Spleen (tissue), 11 donors: ENCODE measurements around the gene DENND10. TPM values are rescaled to one million over a fixed set of nuclear protein-coding genes. Genes with fewer than 3 reads are reported as not detected.
A peak's percentile ranks its signal among the peaks of the same experiment; 100 is the strongest.
"Not testable (repeated sequence)": the region's sequence is repeated elsewhere in the genome, so short reads cannot be mapped to it uniquely, and the experiment has no call there.

ENCODE experiments used
- DNase-seq: peaks from one replicate; pipeline ENCODE4 v3.0.0-alpha.2; 2020
- H3K27ac ChIP-seq, 8 donors: fragments of 200-600 bp; sonication (generic) in 7 of 8; 1 replicate in 4 of 8; 2 replicates in 4 of 8; pipeline versions ENCODE4 v1.5.0 to v1.8.0; 2016 to 2021; ENCODE audit warnings: inconsistent platforms in 4 of 8, mild to moderate bottlenecking in 4 of 8, moderate library complexity in 1 of 8
- H3K27me3 ChIP-seq, 7 donors: fragments of 200-600 bp; sonication (generic) in 6 of 7; replicated peaks in 1 of 7; 1 replicate in 4 of 7; 2 replicates in 3 of 7; pipeline versions ENCODE4 v1.5.0 to v1.8.0; 2016 to 2021; ENCODE audit warnings: inconsistent platforms in 3 of 7, mild to moderate bottlenecking in 1 of 7
- H3K36me3 ChIP-seq, 6 donors: fragments of 200-600 bp; sonication (generic) in 5 of 6; 1 replicate in 4 of 6; 2 replicates in 2 of 6; pipeline versions ENCODE4 v1.5.0 to v1.8.0; 2016 to 2021; ENCODE audit warnings: inconsistent platforms in 2 of 6
- H3K4me1 ChIP-seq, 6 donors: fragments of 200-600 bp; sonication (generic) in 5 of 6; 1 replicate in 3 of 6; 2 replicates in 3 of 6; pipeline versions ENCODE4 v1.5.0 to v1.8.0; 2016 to 2021; ENCODE audit warnings: inconsistent platforms in 3 of 6
- H3K4me3 ChIP-seq, 8 donors: fragments of 200-600 bp; sonication (generic) in 7 of 8; 1 replicate in 4 of 8; 2 replicates in 4 of 8; pipeline versions ENCODE4 v1.5.0 to v1.8.0; 2016 to 2021; ENCODE audit warnings: inconsistent platforms in 4 of 8, mild to moderate bottlenecking in 4 of 8, moderate library complexity in 2 of 8
- H3K9me3 ChIP-seq, 8 donors: fragments of 200-600 bp; sonication (generic) in 7 of 8; 1 replicate in 4 of 8; 2 replicates in 4 of 8; pipeline versions ENCODE4 v1.5.0 to v1.8.0; 2016 to 2021; ENCODE audit warnings: inconsistent platforms in 4 of 8
- CTCF ChIP-seq, 11 experiments: fragments of 200-600 bp in 7 of 11; fragments of 450-650 bp in 4 of 11; sonication (generic) in 4 of 11; IDR thresholded peaks in 8 of 11; conservative IDR thresholded peaks in 3 of 11; 1 replicate in 7 of 11; 2 replicates in 4 of 11; pipeline versions ENCODE4 v1.4.0 to v1.8.0; 2016 to 2021; ENCODE audit warnings: antibody characterized with exemption in 11 of 11, inconsistent platforms in 4 of 11, mild to moderate bottlenecking in 1 of 11
- POLR2A ChIP-seq, 3 donors: fragments of 450-650 bp; IDR thresholded peaks; one replicate each; pipeline ENCODE4 v1.5.1; 2017; ENCODE audit warnings: antibody characterized with exemption in 3 of 3, mild to moderate bottlenecking in 1 of 3
- POLR2AphosphoS5 ChIP-seq, 3 donors: sonication (generic); formaldehyde crosslinking; IDR thresholded peaks; one replicate each; pipeline ENCODE4 v1.5.1; 2017; ENCODE audit warnings: antibody characterized with exemption in 3 of 3
- WGBS, 5 donors: extraction: QIAGEN DNeasy Blood & Tissue Kit in 3 of 5; methylation state at CpG; one replicate each; pipeline versions ENCODE4 v1.1.5 to v1.1.7; 2013 to 2018; 5-methylcytosine and 5-hydroxymethylcytosine counted together
- intact Hi-C: fragments of 100-400 bp; cut with DNase I; formaldehyde crosslinking; loops from one replicate; pipeline ENCODE4 v1.15.0; 2023; ENCODE audit warnings: low total_unique reads
- polyA plus RNA-seq, 3 donors: library from polyadenylated mRNA; stranded (reverse); fragments of 200-250 nt; gene quantifications; one replicate each; pipeline ENCODE4 v1.2.1, GENCODE V29; 2013
- total RNA-seq, 7 donors: library from RNA; depleted of rRNA in 3 of 7; stranded (reverse); fragments of >200 nt in 3 of 7; fragmentation: NEBNext Ultra II Directional in 4 of 7; extraction: Animal tissue kit (Norgen Biotek cat#: 25700) in 4 of 7; gene quantifications; one replicate each; pipeline versions ENCODE4 v1.1.0 to v1.2.1, GENCODE V29; 2016 to 2021
- donor health status: healthy with polysubstance abuse.
- donor health status: DM: no; HTN: no; CAD: no; lungs with moderate emphysema.
- donor health status: DM: no; HTN: no; CAD: no.
- donor health status: Bipolar disorder and iron deficiency.
- donor health status: healthy.
- donor health status: DM: no; HTN: no; CAD: no.
- donor health status: DM: yes; HTN: yes; CAD: no.

DENND10 gene
- total and polyA plus RNA-seq, 10 donors: 11.3 to 57.0 (median 35.5) TPM

DNA sequence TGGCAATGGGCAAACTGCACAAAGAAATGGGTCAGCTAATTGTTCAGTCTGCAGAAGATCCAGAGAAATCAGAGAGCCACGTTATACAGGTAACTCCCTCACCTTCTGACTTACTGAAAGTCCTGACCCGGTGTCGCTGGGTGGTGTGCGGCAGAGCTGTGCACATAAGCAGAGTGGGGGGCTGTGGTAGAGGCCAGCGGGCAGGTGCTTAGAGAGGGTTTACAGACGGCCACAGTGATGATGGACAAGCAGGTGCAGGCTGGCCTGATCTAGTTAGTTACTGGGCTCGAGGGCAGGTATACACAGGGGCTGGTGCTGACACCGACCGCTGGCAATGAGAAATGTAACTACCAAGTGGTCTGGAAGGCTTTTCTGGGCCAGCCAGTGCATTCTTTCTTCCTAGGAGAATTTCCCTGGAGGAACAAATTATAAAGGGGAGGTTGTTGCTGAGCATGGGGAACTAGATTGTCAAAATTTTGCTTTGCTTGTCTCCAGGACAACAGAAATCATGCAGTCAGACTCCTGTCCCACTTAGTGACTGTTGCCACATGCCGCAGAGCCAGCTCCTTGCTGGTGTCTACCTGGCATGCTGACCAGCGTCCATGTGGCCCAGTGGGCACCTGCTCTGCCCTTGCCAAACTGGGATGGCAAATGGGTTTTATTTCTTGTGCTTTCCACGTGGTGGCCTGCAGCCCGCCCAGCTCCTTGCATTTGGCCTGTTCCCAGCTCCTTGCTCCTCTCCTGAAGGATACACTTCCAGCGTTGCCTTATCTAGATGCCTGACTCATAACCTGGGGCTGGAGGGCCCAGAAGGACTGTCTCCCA lies 28.8 kb downstream of the DENND10 start:
- no peaks in the 10 kb centered on the region for H3K27me3 ChIP-seq
- peaks cover 0 to 58% (median 21%) of the 10 kb centered on the region in 6 donors for H3K36me3 ChIP-seq
- peak; percentile 69 for DNase-seq
- no peaks in the 10 kb centered on the region for H3K9me3 ChIP-seq
- peak overlapping the region; percentile 15 to 90 (median 86) for H3K27ac ChIP-seq
- peak overlapping the region in 1 of 8 donors; percentile 69 for H3K4me3 ChIP-seq
- intact Hi-C loops: no loop called here
- TF ChIP-seq POLR2A (IDR thresholded peaks at IDR 0.05) (no peak), POLR2AphosphoS5 (IDR thresholded peaks at IDR 0.05) (peak in 2 of 3 donors; percentile 10 to 31)
- WGBS, 5 donors: 86 to 90% (median 86%) methylated on average over 13 to 14 of the region's 14 CpGs
- H3K4me1 ChIP-seq: peaks cover 6 to 67% (median 47%) of the 10 kb centered on the region in 6 donors

GRCh38 chr10:119133949-119134348 lies 30.0 kb downstream of the DENND10 start:
- peaks cover 6 to 74% (median 49%) of the 10 kb centered on the region in 6 donors for H3K4me1 ChIP-seq
- H3K9me3 ChIP-seq: no peaks in the 10 kb centered on the region
- peak overlapping the region in 7 of 8 donors; percentile 27 to 90 (median 86) for H3K27ac ChIP-seq
- intact Hi-C loops: no loop called here
- DNase-seq: no peak
- TF ChIP-seq CTCF (IDR thresholded peaks at IDR 0.05 in 8 of 11, conservative IDR thresholded peaks at IDR 0.05 in 3 of 11) (no peak), POLR2AphosphoS5 (IDR thresholded peaks at IDR 0.05) (peak in 2 of 3 donors; percentile 18 to 38), POLR2A (IDR thresholded peaks at IDR 0.05) (no peak)
- H3K4me3 ChIP-seq: no peak overlapping the region
- WGBS, 5 donors: 50 to 80% (median 59%) methylated on average over 8 of the region's 8 CpGs
- H3K27me3 ChIP-seq: no peaks in the 10 kb centered on the region
- H3K36me3 ChIP-seq: peaks cover 0 to 53% (median 18%) of the 10 kb centered on the region in 6 donors

GRCh38 chr10:119135513-119135881 lies 31.6 kb downstream of the DENND10 start:
- 31 to 52% (median 43%) methylated on average over 4 of the region's 4 CpGs for WGBS, 5 donors
- H3K4me1 ChIP-seq: peaks cover 6 to 72% (median 48%) of the 10 kb centered on the region in 6 donors

DNA sequence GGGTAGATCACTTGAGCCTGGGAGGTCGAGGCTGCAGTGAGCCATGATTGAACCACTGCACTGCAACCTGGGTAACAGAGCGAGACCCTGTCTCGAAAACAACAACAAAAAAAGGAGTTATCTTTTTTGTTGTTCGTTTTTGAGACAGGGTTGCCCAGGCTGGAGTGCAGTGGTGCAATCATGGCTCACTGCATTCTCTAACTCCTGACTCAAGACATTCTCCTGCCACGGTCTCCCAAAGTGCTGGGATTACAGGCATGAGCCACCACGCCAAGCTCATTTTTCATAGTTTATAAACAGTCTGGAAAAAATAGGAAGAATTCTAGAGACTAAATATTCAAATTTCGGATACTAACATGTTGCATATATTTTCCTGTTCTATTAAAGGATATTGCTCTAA lies 32.2 kb downstream of the DENND10 start:
- TF ChIP-seq POLR2A (IDR thresholded peaks at IDR 0.05): no peak
- no peak for TF ChIP-seq CTCF (IDR thresholded peaks at IDR 0.05 in 8 of 11, conservative IDR thresholded peaks at IDR 0.05 in 3 of 11)
- no peak for TF ChIP-seq POLR2AphosphoS5 (IDR thresholded peaks at IDR 0.05)
- Histone ChIP-seq H3K27me3 (no peaks in the 10 kb centered on the region), H3K27ac (peak overlapping the region in 7 of 8 donors; percentile 70 to 90 (median 85)), H3K36me3 (peaks cover 0 to 47% (median 20%) of the 10 kb centered on the region in 6 donors), H3K4me3 (no peak overlapping the region), H3K4me1 (peaks cover 2 to 68% (median 42%) of the 10 kb centered on the region in 6 donors), H3K9me3 (no peaks in the 10 kb centered on the region)
- intact Hi-C loops: no loop called here
- 72 to 84% (median 77%) methylated on average over 7 of the region's 7 CpGs for WGBS, 5 donors
- DNase-seq: no peak

More at GRCh38 chr10:119135513-119135881, 31.6 kb downstream of the DENND10 start:
- intact Hi-C loops: no loop called here
- Histone ChIP-seq H3K4me3 (peak overlapping the region in 1 of 8 donors; percentile 30), H3K27ac (peak overlapping the region in 7 of 8 donors; percentile 70 to 90 (median 85)), H3K9me3 (no peaks in the 10 kb centered on the region), H3K36me3 (peaks cover 0 to 48% (median 19%) of the 10 kb centered on the region in 6 donors), H3K27me3 (no peaks in the 10 kb centered on the region)
- TF ChIP-seq CTCF (IDR thresholded peaks at IDR 0.05 in 8 of 11, conservative IDR thresholded peaks at IDR 0.05 in 3 of 11): no peak
- no peak for TF ChIP-seq POLR2A (IDR thresholded peaks at IDR 0.05)
- peak in 2 of 3 donors; percentile 13 to 29 for TF ChIP-seq POLR2AphosphoS5 (IDR thresholded peaks at IDR 0.05)
- no peak for DNase-seq

DNA sequence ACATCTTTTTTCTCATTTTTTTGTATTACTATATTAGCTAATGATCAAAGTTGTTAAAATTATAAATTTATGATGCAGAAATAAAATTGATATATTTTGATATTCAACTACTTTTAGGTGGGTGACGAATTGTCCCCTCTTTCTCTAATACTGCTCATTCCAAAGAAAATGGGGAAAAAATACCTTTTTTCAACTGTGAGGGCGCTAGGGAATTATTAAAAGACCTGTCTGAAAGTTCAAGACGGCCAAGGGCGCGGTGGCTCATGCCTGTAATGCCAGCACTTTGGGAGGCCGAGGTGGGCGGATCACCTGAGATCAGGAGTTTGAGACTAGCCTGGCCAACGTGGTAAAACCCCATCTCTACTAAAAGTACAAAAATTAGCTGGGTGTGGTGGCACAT lies 34.0 kb downstream of the DENND10 start:
- H3K27me3 ChIP-seq, H3K4me3 ChIP-seq, H3K9me3 ChIP-seq, intact Hi-C loops, DNase-seq: not testable (repeated sequence)
- H3K27ac ChIP-seq: peak overlapping the region in 5 of 8 donors; percentile 13 to 71 (median 60)
- WGBS, 5 donors: 72 to 82% (median 81%) methylated on average over 8 of the region's 8 CpGs
- H3K4me1 ChIP-seq: peaks cover 0 to 50% (median 24%) of the 10 kb centered on the region in 6 donors
- peaks cover 0 to 46% (median 18%) of the 10 kb centered on the region in 6 donors for H3K36me3 ChIP-seq
